ENCODE data around the gene SPTLC3. TPM values are rescaled to one million over a fixed set of nuclear protein-coding genes. Genes with fewer than 3 reads are reported as not detected.

The SPTLC3 gene
- total RNA-seq, 1 experiment from 2014 or later, result 20.3 TPM

- CTCF ChIA-PET, result interaction anchor here (0.8 to 4.7 kb wide), 4 partner anchors 19 to 179 kb away, joined by 3 to 30 read pairs (median 6); no protein-coding TSS in a partner anchor
Measured at GRCh38 chr20:13148961-13149360, 140.2 kb downstream of the SPTLC3 start.

GRCh38 chr20:13149371-13150105, 140.8 kb downstream of the SPTLC3 start:
- no peak for TF ChIP-seq CTCF (IDR thresholded peaks at IDR 0.05; ENCODE audit: unreplicated experiment)
- no TSS peak for BruUV-seq (replicated peaks)
- Mint-ChIP-seq H3K27ac (ENCODE audit: low read depth, unreplicated experiment) (no peak overlapping the region), H3K36me3 (ENCODE audit: insufficient read depth, unreplicated experiment) (peaks cover 37% of the 10 kb centered on the region), H3K4me1 (ENCODE audit: insufficient read depth, unreplicated experiment) (no peaks in the 10 kb centered on the region), H3K4me3 (ENCODE audit: unreplicated experiment) (no peak overlapping the region), H3K27me3 (ENCODE audit: insufficient read depth, unreplicated experiment) (no peaks in the 10 kb centered on the region), H3K9me3 (ENCODE audit: unreplicated experiment) (no peaks in the 10 kb centered on the region)
- intact Hi-C loops (cut with micrococcal nuclease), result no loop called here
- ChIA-PET CTCF (interaction anchor here (0.8 to 4.7 kb wide), 4 partner anchors 18 to 179 kb away, joined by 3 to 30 read pairs (median 4); no protein-coding TSS in a partner anchor), POLR2A (interaction anchor here (1.4 kb wide), 1 partner anchor 8 kb away, joined by 3 read pairs; no protein-coding TSS in a partner anchor)
- DNase-seq (ENCODE audit: unreplicated experiment), result no peak

More at GRCh38 chr20:13148961-13149360, 140.2 kb downstream of the SPTLC3 start:
- no peak for TF ChIP-seq CTCF (IDR thresholded peaks at IDR 0.05; ENCODE audit: unreplicated experiment)
- no TSS peak for BruUV-seq (replicated peaks)
- POLR2A ChIA-PET, result interaction anchor here (1.4 kb wide), 1 partner anchor 9 kb away, joined by 3 read pairs; no protein-coding TSS in a partner anchor
- Mint-ChIP-seq H3K4me1 (ENCODE audit: insufficient read depth, unreplicated experiment) (no peaks in the 10 kb centered on the region), H3K4me3 (ENCODE audit: unreplicated experiment) (no peak overlapping the region), H3K9me3 (ENCODE audit: unreplicated experiment) (peaks cover 4% of the 10 kb centered on the region), H3K27me3 (ENCODE audit: insufficient read depth, unreplicated experiment) (no peaks in the 10 kb centered on the region), H3K27ac (ENCODE audit: low read depth, unreplicated experiment) (no peak overlapping the region), H3K36me3 (ENCODE audit: insufficient read depth, unreplicated experiment) (peaks cover 35% of the 10 kb centered on the region)
- intact Hi-C loops (cut with micrococcal nuclease), result no loop called here
- DNase-seq (ENCODE audit: unreplicated experiment), result no peak

GRCh38 chr20:13158369-13158768, 149.6 kb downstream of the SPTLC3 start:
- no peaks in the 10 kb centered on the region for H3K9me3 Mint-ChIP-seq (ENCODE audit: unreplicated experiment)
- intact Hi-C loops (cut with micrococcal nuclease), result no loop called here
- no peak overlapping the region for H3K27ac Mint-ChIP-seq (ENCODE audit: low read depth, unreplicated experiment)
- no peak for TF ChIP-seq CTCF (IDR thresholded peaks at IDR 0.05; ENCODE audit: unreplicated experiment)
- POLR2A ChIA-PET, result interaction anchor here (1.3 kb wide), 1 partner anchor 9 kb away, joined by 3 read pairs; no protein-coding TSS in a partner anchor
- CTCF ChIA-PET, result interaction anchor here (0.5 to 2.3 kb wide), 6 partner anchors 10 to 445 kb away, joined by 3 to 10 read pairs (median 3); no protein-coding TSS in a partner anchor
- no peak for DNase-seq (ENCODE audit: unreplicated experiment)
- no peaks in the 10 kb centered on the region for H3K4me1 Mint-ChIP-seq (ENCODE audit: insufficient read depth, unreplicated experiment)
- no peaks in the 10 kb centered on the region for H3K27me3 Mint-ChIP-seq (ENCODE audit: insufficient read depth, unreplicated experiment)
- no TSS peak for BruUV-seq (replicated peaks)
- peaks cover 54% of the 10 kb centered on the region for H3K36me3 Mint-ChIP-seq (ENCODE audit: insufficient read depth, unreplicated experiment)
- H3K4me3 Mint-ChIP-seq (ENCODE audit: unreplicated experiment), result no peak overlapping the region

GRCh38 chr20:13159889-13160288, 151.1 kb downstream of the SPTLC3 start:
- intact Hi-C loops (cut with micrococcal nuclease), result no loop called here
- H3K4me3 Mint-ChIP-seq (ENCODE audit: unreplicated experiment), result no peak overlapping the region
- H3K27ac Mint-ChIP-seq (ENCODE audit: low read depth, unreplicated experiment), result no peak overlapping the region
- TF ChIP-seq CTCF (IDR thresholded peaks at IDR 0.05; ENCODE audit: unreplicated experiment), result no peak
- DNase-seq (ENCODE audit: unreplicated experiment), result no peak
- BruUV-seq (replicated peaks), result no TSS peak
- peaks cover 48% of the 10 kb centered on the region for H3K36me3 Mint-ChIP-seq (ENCODE audit: insufficient read depth, unreplicated experiment)
- H3K4me1 Mint-ChIP-seq (ENCODE audit: insufficient read depth, unreplicated experiment), result no peaks in the 10 kb centered on the region
- H3K27me3 Mint-ChIP-seq (ENCODE audit: insufficient read depth, unreplicated experiment), result no peaks in the 10 kb centered on the region
- ChIA-PET POLR2A (interaction anchor here (0.7 kb wide), 1 partner anchor 17 kb away, joined by 3 read pairs; no protein-coding TSS in a partner anchor), CTCF (no interaction called here)
- no peaks in the 10 kb centered on the region for H3K9me3 Mint-ChIP-seq (ENCODE audit: unreplicated experiment)

Data from MCF 10A (cell line).